GM19193 (cell line): ENCODE measurements around the gene PKDCC.

Experiments used
- POLR2A ChIP-seq: IDR thresholded peaks from 4 replicates; pipeline ENCODE4 v1.6.1; 2011; ENCODE audit not compliant: insufficient read depth, insufficient read length; ENCODE audit errors: extremely low read depth

The PKDCC gene

GRCh38 chr2:42068571-42069178 is 20.9 kb downstream of the PKDCC start:
- no peak for TF ChIP-seq POLR2A

- TF ChIP-seq POLR2A: no peak
Measured at GRCh38 chr2:42069568-42069967, 21.7 kb downstream of the PKDCC start.

GRCh38 chr2:42071791-42072190 is 24.0 kb downstream of the PKDCC start:
- no peak for TF ChIP-seq POLR2A

GRCh38 chr2:42072349-42073118 is 24.7 kb downstream of the PKDCC start:
- TF ChIP-seq POLR2A: no peak

DNA sequence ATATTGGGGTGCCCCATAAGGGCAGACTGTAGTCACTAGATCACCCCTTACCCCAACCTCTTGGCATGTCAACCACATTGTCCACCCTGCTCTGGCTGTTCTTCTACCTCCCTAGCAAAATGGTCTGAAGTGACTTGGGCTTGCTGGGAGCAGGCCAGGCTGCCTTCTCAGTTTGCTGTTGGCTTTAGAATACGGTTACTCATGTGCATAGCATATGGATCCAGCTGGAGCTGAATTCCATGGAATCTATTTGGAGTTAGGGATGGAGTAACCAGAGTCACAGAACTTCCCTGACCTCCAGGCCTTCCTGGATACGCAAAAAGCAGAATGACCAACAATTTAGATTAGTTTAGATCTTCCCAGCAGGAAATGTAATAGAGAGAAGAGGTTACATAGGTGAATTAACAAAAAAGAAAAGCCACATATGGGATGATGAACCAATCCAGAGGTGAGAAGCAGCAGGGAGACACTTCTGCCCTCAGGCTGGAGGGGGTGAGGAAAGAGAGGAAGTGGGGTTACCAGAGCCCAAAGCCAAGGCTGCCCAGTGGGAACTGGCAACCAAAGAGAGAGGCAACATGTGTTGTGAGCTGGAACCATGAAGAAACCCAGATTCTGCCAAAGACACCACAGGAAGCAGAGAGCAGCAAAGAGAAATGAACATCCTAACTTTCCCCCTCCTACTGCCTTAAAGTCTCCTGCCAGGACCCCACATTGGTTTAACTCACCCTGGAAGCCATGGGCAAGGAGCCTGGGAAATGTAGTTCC is 26.1 kb downstream of the PKDCC start:
- TF ChIP-seq POLR2A: no peak

- TF ChIP-seq POLR2A: no peak
Measured at GRCh38 chr2:42074661-42075060, 26.8 kb downstream of the PKDCC start.

GRCh38 chr2:42076357-42077225 is 28.8 kb downstream of the PKDCC start:
- TF ChIP-seq POLR2A: no peak

- TF ChIP-seq POLR2A: no peak
Measured at GRCh38 chr2:42077343-42077742, 29.5 kb downstream of the PKDCC start.

DNA sequence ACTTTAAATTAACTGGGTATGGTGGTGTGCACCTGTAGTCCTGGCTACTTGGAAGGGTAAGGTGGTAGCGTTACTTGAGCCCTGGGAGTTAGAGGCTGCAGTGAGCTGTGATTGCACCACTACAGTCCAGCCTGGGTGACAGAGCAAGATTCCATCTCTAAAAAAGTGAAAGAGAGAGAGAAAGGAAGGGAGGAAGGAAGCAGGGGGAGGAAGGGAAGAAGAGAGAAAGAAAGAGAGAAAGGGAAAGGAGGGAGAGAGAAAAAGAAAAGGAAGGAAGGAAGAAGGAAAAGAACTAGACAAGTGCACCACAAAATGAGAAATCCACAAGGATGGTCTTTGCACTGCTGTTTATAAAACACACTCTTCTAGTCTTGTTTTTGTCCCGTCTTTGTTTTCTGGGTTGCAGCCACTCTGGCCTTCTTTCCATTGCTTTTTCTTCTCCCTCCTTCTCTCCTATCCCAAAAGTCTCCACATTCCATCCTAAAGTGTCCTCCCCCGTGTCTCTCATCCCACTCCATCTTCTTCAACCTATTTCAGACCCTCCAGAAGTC is 32.0 kb downstream of the PKDCC start:
- no peak for TF ChIP-seq POLR2A

DNA sequence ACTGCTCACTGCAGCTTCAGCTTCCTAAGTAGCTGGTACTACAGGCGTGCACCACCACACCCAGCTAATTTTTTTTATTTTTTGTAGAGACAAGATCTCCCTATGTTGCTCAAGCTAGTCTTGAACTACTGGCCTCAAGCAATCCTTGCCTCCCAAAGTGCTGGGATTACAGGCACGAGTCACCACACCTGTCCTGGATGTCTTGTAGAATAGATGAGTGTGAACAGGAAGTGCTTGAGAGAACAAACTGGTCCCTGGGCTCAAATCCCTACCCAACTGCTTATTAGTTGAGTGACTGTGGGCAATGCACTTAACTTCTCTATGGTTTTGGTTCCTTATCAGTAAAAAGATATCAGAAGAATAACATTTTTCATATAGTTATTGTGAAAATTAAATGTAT is 34.2 kb downstream of the PKDCC start:
- TF ChIP-seq POLR2A: no peak

- no peak for TF ChIP-seq POLR2A
Measured at GRCh38 chr2:42084231-42084671, 36.4 kb downstream of the PKDCC start.

DNA sequence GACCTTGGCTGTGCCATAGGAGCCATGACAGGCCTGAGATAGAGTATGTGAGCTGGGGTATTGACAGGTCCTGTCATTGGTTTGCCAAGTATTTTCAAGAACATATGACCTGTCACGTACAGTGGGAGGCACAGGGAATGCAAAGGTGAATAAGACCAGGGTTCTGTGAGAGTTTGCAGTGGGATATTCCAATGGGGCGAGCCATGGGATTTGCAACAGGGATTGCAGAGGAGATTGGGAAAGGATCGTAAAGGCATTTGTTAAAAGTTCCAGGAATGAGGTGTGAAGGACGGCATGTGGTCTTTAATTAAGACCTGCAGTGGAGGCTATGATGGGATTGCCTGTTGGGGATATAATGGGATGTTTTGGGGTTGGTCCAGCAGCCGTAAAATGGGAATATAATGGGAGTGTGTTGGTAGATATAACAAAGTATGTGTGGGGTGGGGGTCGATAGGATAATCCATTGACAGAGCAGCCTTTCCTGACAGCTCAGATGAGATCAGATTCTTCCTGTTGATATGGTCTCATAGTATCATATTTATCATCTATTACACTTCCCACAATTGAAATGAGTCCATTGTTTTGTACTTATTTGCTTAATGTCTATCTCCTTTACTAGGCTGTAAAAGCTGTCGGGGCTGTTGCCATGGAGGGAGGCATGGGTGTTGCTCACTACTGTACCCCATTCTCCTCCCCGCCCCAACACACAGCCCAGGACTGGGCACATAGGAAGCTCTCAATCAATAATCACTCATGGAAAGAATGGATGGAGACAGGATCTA is 38.1 kb downstream of the PKDCC start:
- TF ChIP-seq POLR2A: no peak

GRCh38 chr2:42086500-42086953 is 38.7 kb downstream of the PKDCC start:
- TF ChIP-seq POLR2A: no peak
